CD8-positive, alpha-beta memory T cell (primary cell): ENCODE measurements around the gene CAST. TPM values are rescaled to one million over a fixed set of nuclear protein-coding genes. Genes with fewer than 3 reads are reported as not detected.

ENCODE experiments used
- polyA plus RNA-seq: library from polyadenylated mRNA; unstranded; fragments of 300-500 nt; fragmentation: Illumina TruSeq; gene quantifications from one replicate; pipeline ENCODE4 v1.2.3, GENCODE V29; 2021
- total RNA-seq, 2 experiments: library from RNA; stranded (reverse); gene quantifications; one replicate each; pipeline ENCODE4 v1.2.3, GENCODE V29; 2021

CAST gene
- total and polyA plus RNA-seq, 3 experiments from 2014 or later: 94.6 to 134 (median 127) TPM

Other genes with a start within 250 kb of the CAST start
- gene PCSK1, start 229.1 kb upstream of the CAST start, total RNA-seq: not detected
- not detected for gene PCSK1, start 229.1 kb upstream of the CAST start, polyA plus RNA-seq
- gene ERAP1, start 145.6 kb downstream of the CAST start, total RNA-seq: 100 to 1,000 TPM in 1 of 2 experiments, 10 to 100 TPM in 1; 95.2 to 108 TPM
- 63.2 TPM for gene ERAP1, start 145.6 kb downstream of the CAST start, polyA plus RNA-seq
- gene ERAP2, start 214.1 kb downstream of the CAST start, total RNA-seq: 10 to 100 TPM; 37.0 to 41.4 TPM
- 128 TPM for gene ERAP2, start 214.1 kb downstream of the CAST start, polyA plus RNA-seq